HG02588 (cell line): ENCODE results near the gene IPP.
"Not testable (repeated sequence)": the region's sequence is repeated elsewhere in the genome, so short reads cannot be mapped to it uniquely, and the experiment has no call there.

ENCODE experiments used
- ATAC-seq: cut with Tn5 transposase; IDR thresholded peaks from one replicate; pipeline ENCODE4 v1.9.1; 2021; ENCODE audit warnings: mild to moderate bottlenecking, moderate library complexity; ENCODE audit not compliant: unreplicated experiment

The IPP gene

GRCh38 chr1:45746922-45747321, 3.5 kb downstream of the IPP start:
- ATAC-seq: no peak

DNA sequence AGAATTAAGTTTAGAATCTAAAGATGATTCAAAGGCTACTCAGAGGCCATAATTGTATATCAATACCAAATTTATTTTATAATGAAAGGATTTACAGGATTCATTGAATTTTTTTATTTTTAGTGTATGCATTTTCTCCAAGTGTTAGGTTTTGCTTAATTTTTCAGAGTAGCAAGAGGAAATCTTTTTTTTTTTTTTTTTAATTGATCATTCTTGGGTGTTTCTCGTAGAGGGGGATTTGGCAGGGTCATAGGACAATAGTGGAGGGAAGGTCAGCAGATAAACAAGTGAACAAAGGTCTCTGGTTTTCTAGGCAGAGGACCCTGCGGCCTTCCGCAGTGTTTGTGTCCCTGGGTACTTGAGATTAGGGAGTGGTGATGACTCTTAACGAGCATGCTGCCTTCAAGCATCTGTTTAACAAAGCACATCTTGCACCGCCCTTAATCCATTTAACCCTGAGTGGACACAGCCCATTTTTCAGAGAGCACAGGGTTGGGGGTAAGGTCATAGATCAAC, 10.8 kb downstream of the IPP start:
- not testable (repeated sequence) for ATAC-seq

DNA sequence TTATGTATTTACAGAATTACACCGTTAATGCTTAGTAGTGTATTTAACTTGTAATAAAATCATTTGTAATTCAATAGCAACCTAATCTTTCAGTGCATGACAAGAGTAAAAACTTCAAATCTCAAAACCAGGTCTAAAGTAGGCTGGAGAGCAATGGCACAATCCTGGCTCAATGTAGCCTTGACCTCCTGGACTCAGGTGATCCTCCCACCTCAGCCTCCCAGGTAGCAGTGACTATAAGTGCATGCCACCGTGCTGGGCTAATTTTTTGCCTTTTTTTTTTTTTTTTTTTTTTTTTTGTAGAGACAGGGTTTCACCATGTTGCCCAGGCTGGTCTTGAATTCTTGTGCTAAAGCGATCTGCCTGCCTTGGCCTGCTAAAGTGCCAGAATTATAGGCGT, 11.3 kb downstream of the IPP start:
- no peak for ATAC-seq

DNA sequence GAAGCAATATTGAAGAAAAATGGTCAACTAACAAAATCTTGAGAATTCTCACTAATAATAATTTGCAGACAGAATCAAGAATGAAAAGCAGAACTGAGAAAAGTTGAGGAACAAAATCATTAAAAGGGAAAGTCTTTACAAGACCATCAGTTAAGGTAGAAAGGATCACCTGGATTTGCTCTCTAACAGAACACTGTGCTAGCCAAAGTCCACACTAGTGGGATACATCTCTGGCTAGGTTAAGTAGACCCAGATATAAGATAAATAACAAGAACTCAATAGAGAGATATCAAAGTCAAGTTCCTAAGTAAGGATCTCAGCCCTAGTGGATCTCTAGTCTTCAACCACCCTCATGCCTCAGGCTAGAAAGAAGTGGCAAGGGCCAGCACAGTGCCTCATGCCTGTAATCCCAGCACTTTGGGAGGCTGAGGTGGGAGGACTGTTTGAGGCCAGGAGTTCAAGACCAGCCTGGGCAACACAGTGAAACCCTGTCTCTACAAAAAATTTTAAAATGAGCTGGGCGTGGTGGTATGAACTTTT, 19.6 kb downstream of the IPP start:
- no peak for ATAC-seq

GRCh38 chr1:45730075-45730779, 20.2 kb downstream of the IPP start:
- ATAC-seq: no peak

- ATAC-seq: not testable (repeated sequence)
These were observed 24.4 kb downstream of the IPP start for GRCh38 chr1:45726007-45726406.

- no peak for ATAC-seq
These were observed 27.1 kb downstream of the IPP start for GRCh38 chr1:45723248-45723930.

DNA sequence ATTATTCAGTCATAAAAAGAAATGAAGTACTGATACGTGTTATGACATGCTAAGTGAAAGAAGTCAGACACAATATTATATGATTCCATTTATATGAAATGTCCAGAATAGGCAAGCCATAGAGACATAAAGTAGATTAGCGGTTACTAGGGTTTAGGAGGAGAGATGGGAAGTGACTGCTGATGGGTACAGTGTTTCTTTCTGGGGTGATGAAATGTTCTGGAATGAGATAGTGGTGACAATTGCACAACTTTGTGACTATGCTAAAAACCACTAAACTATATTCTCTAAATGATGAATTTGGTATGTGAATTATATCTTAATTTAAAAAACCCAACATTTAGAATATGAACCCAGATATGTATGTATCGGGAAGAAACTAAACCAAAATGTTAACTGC, 27.6 kb downstream of the IPP start:
- no peak for ATAC-seq

DNA sequence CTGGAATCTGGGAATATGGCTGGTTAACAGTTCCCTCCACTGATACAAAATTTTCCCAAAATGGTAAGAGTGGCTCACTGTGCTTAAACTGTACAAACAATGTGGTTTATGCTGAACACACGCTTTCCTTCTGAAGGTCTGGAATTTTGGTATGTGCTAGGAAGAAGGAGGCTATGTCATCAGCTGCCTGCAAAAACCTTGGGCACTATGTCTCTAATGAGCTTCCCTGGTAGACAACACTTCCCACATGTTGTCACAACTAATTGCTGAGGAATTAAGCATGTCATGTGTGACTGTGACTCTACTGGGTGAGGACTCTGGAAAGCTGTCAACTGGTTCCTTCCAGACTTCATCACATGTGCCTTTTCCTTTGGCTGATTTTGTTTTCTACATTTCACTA, 29.2 kb downstream of the IPP start:
- ATAC-seq: no peak

DNA sequence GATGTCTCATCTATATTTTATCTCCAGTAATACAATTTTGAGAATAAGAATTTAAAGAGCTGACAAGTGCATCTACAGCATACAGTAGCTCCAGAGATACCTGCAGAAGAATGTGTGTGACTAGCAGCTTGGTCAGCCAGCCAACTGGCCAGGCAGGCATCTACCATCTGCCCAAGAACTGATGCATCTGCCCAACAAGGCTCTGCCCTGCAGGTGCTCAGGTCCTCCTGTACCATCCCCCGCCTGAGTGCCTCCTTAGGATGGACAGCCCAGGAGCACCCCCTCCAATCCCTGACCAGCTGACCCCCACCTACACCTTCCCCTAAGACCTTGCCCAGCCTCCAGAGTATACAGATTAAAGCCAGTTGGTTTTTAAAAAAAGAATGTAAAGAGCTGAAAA, 32.2 kb downstream of the IPP start:
- no peak for ATAC-seq

- ATAC-seq: not testable (repeated sequence)
These were observed 33.1 kb downstream of the IPP start for GRCh38 chr1:45717386-45717785.

- ATAC-seq: no peak
These were observed 33.8 kb downstream of the IPP start for GRCh38 chr1:45716700-45717099.

GRCh38 chr1:45713711-45714110, 36.7 kb downstream of the IPP start:
- ATAC-seq: no peak

- ATAC-seq: no peak
These were observed 45.8 kb downstream of the IPP start for GRCh38 chr1:45704637-45705036.

GRCh38 chr1:45694823-45695222, 55.6 kb downstream of the IPP start:
- ATAC-seq: no peak

DNA sequence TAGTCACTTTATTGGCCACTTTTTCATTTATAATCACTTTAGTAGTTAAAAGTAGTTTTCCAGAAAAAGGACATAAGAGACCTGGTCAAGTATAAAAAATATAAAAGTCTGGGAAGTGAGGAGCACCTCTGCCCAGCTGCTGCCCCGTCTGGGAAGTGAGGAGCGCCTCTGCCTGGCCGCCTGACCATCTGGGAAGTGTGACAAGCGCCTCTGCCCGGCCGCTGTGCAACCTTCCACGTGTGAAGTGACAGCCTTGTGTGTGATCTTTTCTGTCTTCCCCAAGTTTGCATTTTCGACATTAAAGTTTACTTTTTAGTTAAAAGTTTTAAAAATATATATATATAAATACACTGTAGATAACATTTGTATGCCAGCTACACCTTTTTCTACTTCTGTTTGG, 56.6 kb downstream of the IPP start:
- ATAC-seq: not testable (repeated sequence)

DNA sequence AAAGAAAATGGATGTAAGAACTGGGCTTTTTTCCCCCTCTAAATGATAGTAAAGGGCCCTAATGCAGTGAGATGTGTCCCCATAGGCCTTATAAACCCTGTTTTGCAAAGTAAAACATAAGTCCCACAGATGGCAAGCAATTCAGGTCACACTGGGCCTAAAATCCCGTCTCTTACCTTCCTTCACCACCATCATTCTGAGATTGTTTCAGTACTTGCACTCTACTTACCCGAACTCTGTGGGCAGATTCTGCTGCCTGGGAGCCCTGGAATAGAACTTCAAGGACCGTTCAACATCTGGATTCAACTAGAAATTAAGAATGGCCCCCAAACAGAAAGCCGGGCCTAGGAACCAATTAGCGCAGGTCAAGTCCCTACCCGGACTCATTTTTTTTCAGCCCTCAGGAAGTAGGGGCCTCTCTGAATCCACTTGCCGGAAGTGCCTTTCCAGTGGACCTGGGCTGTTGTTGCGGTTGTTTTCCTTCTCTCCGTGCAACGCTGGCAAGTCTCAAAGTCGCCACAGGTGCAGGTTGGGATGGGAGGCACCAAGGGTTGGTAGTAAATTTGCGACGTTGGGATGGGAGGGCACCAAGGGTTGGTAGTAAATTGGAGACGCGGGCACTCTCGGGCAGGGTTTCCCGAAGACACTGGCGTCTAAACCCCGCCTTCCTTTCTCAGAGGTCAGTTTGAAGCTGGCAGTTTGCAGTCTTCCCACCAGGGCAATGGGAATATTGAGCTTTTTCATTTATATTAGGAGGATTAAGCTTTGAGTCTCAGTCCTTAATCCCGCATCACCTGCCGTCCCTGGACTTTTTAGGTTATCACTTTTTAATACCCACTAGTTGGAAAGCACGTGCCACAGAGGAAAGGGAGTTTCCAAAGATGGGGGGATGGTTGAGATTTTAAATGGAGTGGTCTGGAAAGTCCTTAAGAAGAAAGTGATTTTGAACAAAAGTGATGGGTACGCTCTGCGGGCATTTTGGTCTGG, 62.4 kb downstream of the IPP start, which contains the start of gene TMEM69:
TMEM69 (plus strand) TSS at position 428 of the 987 bp plus-strand sequence. CDS start 2,888 bp downstream, outside the sequence.
- ATAC-seq: no peak

DNA sequence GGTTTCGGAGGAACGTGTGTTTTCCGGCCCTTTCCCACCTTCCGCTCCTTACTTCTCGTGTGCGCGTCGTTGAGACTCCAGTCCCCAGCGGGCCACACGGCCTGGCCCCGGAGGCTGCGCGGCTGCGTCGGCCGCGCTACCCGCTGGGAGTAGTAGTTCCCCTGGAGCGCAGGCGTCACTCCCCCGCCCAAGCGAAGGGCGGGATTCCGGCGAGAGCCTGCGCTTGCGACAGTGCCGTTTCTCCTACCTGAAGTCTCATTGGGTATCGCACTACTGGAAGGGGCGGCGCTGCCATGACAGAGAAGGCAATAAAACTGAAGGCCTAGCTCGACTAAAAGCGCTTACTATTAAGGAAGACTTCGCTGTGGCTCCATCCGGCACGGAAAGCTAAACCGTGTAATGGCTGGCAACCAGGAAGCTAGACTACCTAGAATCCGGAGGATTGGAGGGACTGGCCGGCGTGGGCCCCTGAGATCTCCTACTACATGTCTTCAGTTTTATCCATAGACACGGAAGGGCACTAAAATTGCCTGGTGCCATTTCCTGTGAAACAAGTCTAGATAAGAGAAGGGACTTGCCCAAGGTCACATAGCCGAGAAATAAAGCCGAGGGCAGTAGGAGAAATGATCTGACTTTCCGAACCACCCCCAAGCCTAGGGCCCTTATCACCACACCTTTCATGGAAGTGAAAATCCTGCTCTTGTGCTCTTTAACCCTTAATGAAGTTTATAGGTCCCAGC, 63.3 kb downstream of the IPP start:
- peak; percentile 67 for ATAC-seq

DNA sequence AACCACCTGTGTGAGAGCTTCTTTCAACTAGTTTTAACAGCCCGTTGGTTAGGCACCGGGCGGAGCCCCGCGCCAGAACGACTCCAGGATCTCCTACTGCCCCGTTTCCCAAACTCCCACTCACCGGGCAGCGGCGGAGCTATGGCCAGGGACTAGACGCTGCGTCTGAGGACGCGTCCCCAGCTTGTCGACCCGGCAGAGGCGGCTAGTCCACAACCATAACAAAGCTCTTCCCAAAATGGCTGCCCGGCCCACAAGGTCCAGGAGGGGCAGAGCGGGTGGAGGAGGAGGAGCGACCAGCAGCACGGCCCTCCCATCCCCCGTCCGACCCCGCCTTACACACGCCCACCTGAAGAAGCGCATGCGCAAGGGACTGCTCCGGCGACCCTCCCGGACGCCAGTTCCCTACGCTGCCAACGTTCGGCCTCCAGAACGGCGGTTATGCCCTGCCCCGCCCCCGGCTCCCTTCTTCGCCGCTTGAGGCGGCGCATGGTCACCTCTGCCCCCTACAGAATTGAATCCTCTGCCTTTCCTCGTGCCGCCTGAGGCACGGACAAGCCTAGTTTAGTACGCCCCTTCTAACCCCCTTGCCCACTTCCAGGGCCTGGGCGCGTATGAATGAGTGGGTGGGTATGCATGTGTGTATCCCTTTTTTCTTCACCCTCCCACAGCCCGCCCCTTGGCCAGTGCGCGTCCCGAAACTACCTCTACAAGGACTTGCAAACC, 64.0 kb downstream of the IPP start, which contains the start of gene GPBP1L1:
GPBP1L1 (minus strand) TSS at position 246 of the 726 bp plus-strand sequence. CDS start 27,446 bp downstream, outside the sequence.
- ATAC-seq: peak; percentile 61
